Measurements from ENCODE around the gene CDKN1C. TPM values are rescaled to one million over a fixed set of nuclear protein-coding genes. Genes with fewer than 3 reads are reported as not detected.

CDKN1C gene
- total and polyA plus RNA-seq, 2 of the 8 experiments (the other 6 are each of a cell fraction or from before 2014, with no cell fraction given), result 12.8 to 14.1 TPM

DNA sequence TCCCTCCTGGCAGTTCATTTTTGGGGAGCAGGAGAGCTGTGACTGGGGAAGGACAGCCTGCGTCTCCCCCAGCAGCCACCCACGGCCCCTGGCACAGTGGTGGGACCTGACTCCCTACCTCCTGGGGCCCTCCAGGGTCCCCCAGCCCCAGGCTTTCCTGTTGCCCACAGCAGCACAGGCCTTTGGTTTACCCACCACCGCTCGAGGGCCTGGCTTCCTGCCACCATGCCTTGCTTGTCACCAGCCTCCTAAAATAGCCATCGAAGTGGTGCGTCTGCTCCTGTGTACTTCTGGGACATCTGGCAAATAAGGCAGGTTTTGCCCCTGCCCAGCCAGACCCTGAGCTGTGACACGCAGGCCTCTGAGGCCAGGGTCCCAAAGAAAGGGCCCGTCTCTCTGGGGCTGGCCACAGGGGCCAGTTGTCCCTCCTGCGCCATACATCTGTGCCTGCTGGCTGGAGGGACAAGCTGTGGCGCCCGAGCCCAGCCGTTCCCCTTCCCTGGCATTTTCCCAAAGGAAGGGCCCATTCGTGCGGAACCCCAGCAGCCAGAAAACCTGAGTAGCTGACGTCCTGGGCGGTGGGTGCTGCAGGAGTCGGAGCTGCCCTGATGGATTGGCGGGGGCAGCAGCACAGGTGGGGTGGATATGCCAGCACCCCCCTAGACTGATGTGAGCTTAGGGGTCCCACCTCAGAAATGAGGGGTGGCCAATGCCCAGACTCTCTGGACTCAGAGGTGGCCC, 29.1 kb upstream of the CDKN1C start (continued):
- TF ChIP-seq SRF (IDR thresholded peaks at IDR 0.05; ENCODE audit: low read depth, low read length) (no peak), RAD21 (IDR thresholded peaks at IDR 0.05 in 1 of 2, conservative IDR thresholded peaks at IDR 0.05 in 1 of 2; ENCODE audit: low read depth in 2 of 2, low read length in 2 of 2) (no peak), PHF8 (conservative IDR thresholded peaks at IDR 0.05; ENCODE audit: low read depth, low read length) (no peak), TAF1 (IDR thresholded peaks at IDR 0.05; ENCODE audit: low read depth, low read length) (no peak)

Data from H1 (cell line).